HL-60/S4 treated with retinoic acid at 250 ng/mL for 4 days and 3 days (cell line): ENCODE results near the gene SLC35D3.
"Not testable (repeated sequence)": the region's sequence is repeated elsewhere in the genome, so short reads cannot be mapped to it uniquely, and the experiment has no call there.

Experiments used
- in situ Hi-C: fragments of 300-500 bp; cut with MboI; formaldehyde crosslinking; loops from 2 replicates; pipeline ENCODE4 v1.7.0; 2022; ENCODE audit warnings: low sequenced_read_pairs

The SLC35D3 gene

GRCh38 chr6:136963259-136963658, 41.2 kb downstream of the SLC35D3 start:
- in situ Hi-C loops, result no loop called here

- in situ Hi-C loops, result no loop called here
Observed at GRCh38 chr6:136964398-136964797, 42.3 kb downstream of the SLC35D3 start.

- in situ Hi-C loops, result no loop called here
Observed at GRCh38 chr6:136967876-136968752, 46.0 kb downstream of the SLC35D3 start.

- in situ Hi-C loops, result no loop called here
Observed at GRCh38 chr6:136968837-136969236, 46.7 kb downstream of the SLC35D3 start.

- in situ Hi-C loops, result no loop called here
Observed at GRCh38 chr6:136969433-136969832, 47.3 kb downstream of the SLC35D3 start.

GRCh38 chr6:136969930-136970329, 47.8 kb downstream of the SLC35D3 start:
- in situ Hi-C loops, result no loop called here

GRCh38 chr6:136971609-136972008, 49.5 kb downstream of the SLC35D3 start:
- in situ Hi-C loops, result no loop called here

GRCh38 chr6:136973781-136974180, 51.7 kb downstream of the SLC35D3 start:
- in situ Hi-C loops, result not testable (repeated sequence)
